Measurements from ENCODE around the gene NFIC.
"Not testable (repeated sequence)": the region's sequence is repeated elsewhere in the genome, so short reads cannot be mapped to it uniquely, and the experiment has no call there.

Gene NFIC

GRCh38 chr19:3401004-3401768 is 34.8 kb downstream of the NFIC start:
- no peak for DNase-seq

GRCh38 chr19:3402631-3403443 is 36.5 kb downstream of the NFIC start:
- no peak for DNase-seq

GRCh38 chr19:3403489-3404323 is 37.3 kb downstream of the NFIC start:
- DNase-seq, result no peak

- no peak for DNase-seq
Observed at GRCh38 chr19:3404324-3405260, 38.2 kb downstream of the NFIC start.

GRCh38 chr19:3405261-3405653 is 38.9 kb downstream of the NFIC start:
- DNase-seq, result no peak

GRCh38 chr19:3406571-3407111 is 40.3 kb downstream of the NFIC start:
- DNase-seq, result no peak

- DNase-seq, result no peak
Observed at GRCh38 chr19:3407556-3408516, 41.5 kb downstream of the NFIC start.

- no peak for DNase-seq
Observed at GRCh38 chr19:3408996-3409345, 42.6 kb downstream of the NFIC start.

GRCh38 chr19:3409346-3410064 is 43.1 kb downstream of the NFIC start:
- DNase-seq, result no peak

GRCh38 chr19:3411636-3412035 is 45.3 kb downstream of the NFIC start:
- no peak for DNase-seq

GRCh38 chr19:3412066-3412465 is 45.7 kb downstream of the NFIC start:
- DNase-seq, result no peak

- no peak for DNase-seq
Observed at GRCh38 chr19:3413796-3414327, 47.5 kb downstream of the NFIC start.

- no peak for DNase-seq
Observed at GRCh38 chr19:3415695-3416094, 49.3 kb downstream of the NFIC start.

GRCh38 chr19:3420244-3420755 is 53.9 kb downstream of the NFIC start:
- DNase-seq, result no peak

GRCh38 chr19:3420909-3421619 is 54.7 kb downstream of the NFIC start:
- no peak for DNase-seq

GRCh38 chr19:3421656-3422055 is 55.3 kb downstream of the NFIC start:
- not testable (repeated sequence) for DNase-seq

GRCh38 chr19:3423183-3423829 is 56.9 kb downstream of the NFIC start:
- DNase-seq, result no peak

- no peak for DNase-seq
Observed at GRCh38 chr19:3426433-3426832, 60.0 kb downstream of the NFIC start.

All from activated T-cell treated with anti-CD3 and anti-CD28 coated beads for 4 hours (primary cell).